Vagina (tissue), 2 donors: Measurements from ENCODE around the gene IZUMO1. TPM values are rescaled to one million over a fixed set of nuclear protein-coding genes. Genes with fewer than 3 reads are reported as not detected.

ENCODE experiments used
- DNase-seq, 2 donors: peaks; one replicate each; pipeline ENCODE4 v3.0.0-alpha.2; 2017; ENCODE audit errors: extremely low spot score in 2 of 2
- H3K27ac ChIP-seq: fragments of 200-600 bp; sonication (generic); one replicate; pipeline ENCODE4 v1.5.1; 2019
- H3K27me3 ChIP-seq: fragments of 200-600 bp; sonication (generic); one replicate; pipeline ENCODE4 v1.5.1; 2019
- H3K36me3 ChIP-seq, 2 donors: fragments of 200-600 bp; sonication (generic); one replicate each; pipeline ENCODE4 v1.5.1; 2017 to 2019
- H3K4me1 ChIP-seq: fragments of 200-600 bp; sonication (generic); one replicate; pipeline ENCODE4 v1.5.1; 2019
- H3K4me3 ChIP-seq, 2 donors: fragments of 200-600 bp; sonication (generic); 1 replicate in 1 of 2; 2 replicates in 1 of 2; pipeline ENCODE4 v1.5.1; 2016 to 2019
- H3K9me3 ChIP-seq: fragments of 200-600 bp; sonication (generic); one replicate; pipeline ENCODE4 v1.5.1; 2019
- CTCF ChIP-seq, 3 experiments: fragments of 450-650 bp in 2 of 3; fragments of 200-600 bp in 1 of 3; sonication (generic) in 1 of 3; IDR thresholded peaks; one replicate each; pipeline ENCODE4 v1.5.1; 2017 to 2019; ENCODE audit warnings: antibody characterized with exemption in 3 of 3, mild to moderate bottlenecking in 2 of 3, moderate library complexity in 2 of 3
- POLR2A ChIP-seq, 2 donors: fragments of 450-650 bp; IDR thresholded peaks; one replicate each; pipeline ENCODE4 v1.6.1; 2017; ENCODE audit warnings: antibody characterized with exemption in 2 of 2, mild to moderate bottlenecking in 2 of 2, moderate library complexity in 2 of 2
- POLR2AphosphoS5 ChIP-seq, 2 donors: sonication (generic); formaldehyde crosslinking; IDR thresholded peaks; one replicate each; pipeline ENCODE4 v1.9.0; 2017; ENCODE audit warnings: antibody characterized with exemption in 2 of 2, mild to moderate bottlenecking in 2 of 2, low read depth in 1 of 2; ENCODE audit not compliant: insufficient read depth in 1 of 2
- intact Hi-C: fragments of 100-400 bp; cut with DNase I; formaldehyde crosslinking; loops from one replicate; pipeline ENCODE4 v1.15.1; 2023
- total RNA-seq: library from RNA; depleted of rRNA; stranded (reverse); fragments of >200 nt; gene quantifications from one replicate; pipeline ENCODE4 v1.2.3, GENCODE V29; 2016

IZUMO1 gene
- total RNA-seq, 1 donor from 2014 or later = 2.2 TPM

DNA sequence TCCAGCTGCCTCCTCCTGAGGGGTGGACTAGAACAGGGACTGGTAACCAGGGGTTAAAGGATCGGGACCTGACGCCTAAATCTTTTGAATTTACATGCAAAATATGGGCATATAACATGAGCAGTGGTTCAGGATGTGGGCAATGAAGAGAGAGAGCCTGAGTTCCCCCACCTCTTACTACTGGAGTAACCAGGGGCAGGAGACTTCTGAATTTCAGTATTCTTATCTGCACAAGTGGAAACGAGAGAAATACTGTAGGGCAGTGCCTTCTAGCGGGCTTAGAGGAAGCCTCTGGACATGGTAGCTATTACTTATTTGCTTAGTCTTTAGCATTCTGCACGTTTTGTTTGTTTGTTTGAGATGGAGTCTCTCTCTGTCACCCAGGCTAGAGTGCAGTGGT is 37.8 kb upstream of the IZUMO1 start:
- DNase-seq = no peak
- H3K4me3 ChIP-seq = no peak overlapping the region
- H3K27ac ChIP-seq = no peak overlapping the region
- intact Hi-C loops = loop anchor here (5.0 kb wide), 1 partner anchor 137 kb away; the partner anchor contains the start of gene CA11
- peaks cover 22% of the 10 kb centered on the region for H3K4me1 ChIP-seq
- no peaks in the 10 kb centered on the region for H3K36me3 ChIP-seq
- no peaks in the 10 kb centered on the region for H3K9me3 ChIP-seq
- H3K27me3 ChIP-seq = no peaks in the 10 kb centered on the region
- TF ChIP-seq POLR2AphosphoS5 (IDR thresholded peaks at IDR 0.05; ENCODE audit: insufficient read depth in 1 of 2, low read depth in 1 of 2) (no peak), CTCF (IDR thresholded peaks at IDR 0.05) (no peak), POLR2A (IDR thresholded peaks at IDR 0.05) (no peak)

DNA sequence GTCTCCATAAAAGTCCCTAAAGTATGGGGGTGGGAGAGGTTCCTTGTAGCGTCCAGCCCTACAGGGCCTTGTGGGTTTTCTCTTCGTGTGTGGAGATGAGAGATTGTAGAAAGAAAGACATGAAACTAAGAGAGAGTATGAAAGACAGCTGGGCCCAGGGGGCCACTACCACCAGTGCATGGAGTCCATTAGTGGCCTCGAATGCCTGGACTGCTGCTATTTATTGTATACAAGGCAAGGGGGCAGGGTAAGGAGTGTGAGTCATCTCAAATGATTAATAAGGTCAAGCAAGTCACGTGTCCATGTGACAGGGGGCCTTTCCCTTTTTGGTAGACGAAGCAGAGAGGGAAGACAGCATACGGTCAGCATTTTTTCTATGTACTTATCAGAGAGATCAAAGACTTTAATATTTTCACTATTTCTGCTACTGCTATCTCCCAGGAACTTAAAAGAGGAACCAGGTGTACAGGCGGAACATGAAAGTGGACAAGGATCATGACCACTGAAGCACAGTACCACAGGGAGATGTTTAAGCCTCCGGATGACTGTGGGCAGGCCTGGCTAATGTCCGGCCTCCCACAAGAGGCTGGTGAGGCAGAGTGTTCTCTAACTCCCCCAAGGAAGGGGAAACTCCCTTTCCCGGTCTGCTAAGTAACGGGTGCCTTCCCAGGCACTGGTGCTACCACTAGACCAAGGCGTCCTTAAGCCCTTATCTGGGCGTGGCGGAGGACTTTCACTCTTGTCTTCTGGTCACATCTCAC is 34.1 kb upstream of the IZUMO1 start:
- Histone ChIP-seq H3K9me3 (no peaks in the 10 kb centered on the region), H3K27me3 (no peaks in the 10 kb centered on the region), H3K36me3 (no peaks in the 10 kb centered on the region), H3K4me1 (peaks cover 22% of the 10 kb centered on the region), H3K27ac (peak overlapping the region; percentile 57), H3K4me3 (no peak overlapping the region)
- TF ChIP-seq CTCF (IDR thresholded peaks at IDR 0.05) (no peak), POLR2AphosphoS5 (IDR thresholded peaks at IDR 0.05; ENCODE audit: insufficient read depth in 1 of 2, low read depth in 1 of 2) (no peak), POLR2A (IDR thresholded peaks at IDR 0.05) (no peak)
- DNase-seq = no peak
- intact Hi-C loops = loop anchor here (5.0 kb wide), 1 partner anchor 134 kb away; the partner anchor contains the start of gene CA11

GRCh38 chr19:48779636-48780035 is 32.9 kb upstream of the IZUMO1 start:
- Histone ChIP-seq H3K9me3 (no peaks in the 10 kb centered on the region), H3K27ac (no peak overlapping the region), H3K36me3 (no peaks in the 10 kb centered on the region), H3K27me3 (no peaks in the 10 kb centered on the region), H3K4me1 (peaks cover 22% of the 10 kb centered on the region), H3K4me3 (no peak overlapping the region)
- no peak for DNase-seq
- intact Hi-C loops = loop anchor here (5.0 kb wide), 1 partner anchor 132 kb away; the partner anchor contains the start of gene CA11
- TF ChIP-seq POLR2A (IDR thresholded peaks at IDR 0.05) = no peak
- TF ChIP-seq CTCF (IDR thresholded peaks at IDR 0.05) = no peak
- no peak for TF ChIP-seq POLR2AphosphoS5 (IDR thresholded peaks at IDR 0.05; ENCODE audit: insufficient read depth in 1 of 2, low read depth in 1 of 2)

- intact Hi-C loops = no loop called here
- H3K4me3 ChIP-seq = no peak overlapping the region
- TF ChIP-seq CTCF (IDR thresholded peaks at IDR 0.05) = no peak
- no peak for TF ChIP-seq POLR2AphosphoS5 (IDR thresholded peaks at IDR 0.05; ENCODE audit: insufficient read depth in 1 of 2, low read depth in 1 of 2)
- no peak for TF ChIP-seq POLR2A (IDR thresholded peaks at IDR 0.05)
- no peak overlapping the region for H3K27ac ChIP-seq
- H3K9me3 ChIP-seq = no peaks in the 10 kb centered on the region
- no peaks in the 10 kb centered on the region for H3K36me3 ChIP-seq
- peaks cover 20% of the 10 kb centered on the region for H3K4me1 ChIP-seq
- no peaks in the 10 kb centered on the region for H3K27me3 ChIP-seq
- DNase-seq = no peak
Observed at GRCh38 chr19:48777720-48778119, 31.0 kb upstream of the IZUMO1 start.

GRCh38 chr19:48777139-48777538 is 30.4 kb upstream of the IZUMO1 start:
- H3K27me3 ChIP-seq = no peaks in the 10 kb centered on the region
- no peak overlapping the region for H3K4me3 ChIP-seq
- TF ChIP-seq CTCF (IDR thresholded peaks at IDR 0.05) (no peak), POLR2AphosphoS5 (IDR thresholded peaks at IDR 0.05; ENCODE audit: insufficient read depth in 1 of 2, low read depth in 1 of 2) (no peak), POLR2A (IDR thresholded peaks at IDR 0.05) (no peak)
- H3K27ac ChIP-seq = no peak overlapping the region
- no peaks in the 10 kb centered on the region for H3K36me3 ChIP-seq
- H3K4me1 ChIP-seq = peaks cover 17% of the 10 kb centered on the region
- no peak for DNase-seq
- intact Hi-C loops = no loop called here
- no peaks in the 10 kb centered on the region for H3K9me3 ChIP-seq
